HG03354 (cell line): ENCODE measurements around the gene LPP.

Experiments used
- ATAC-seq: cut with Tn5 transposase; IDR thresholded peaks from one replicate; pipeline ENCODE4 v1.9.1; 2021; ENCODE audit warnings: mild to moderate bottlenecking; ENCODE audit not compliant: unreplicated experiment, poor library complexity, severe bottlenecking

The LPP gene

DNA sequence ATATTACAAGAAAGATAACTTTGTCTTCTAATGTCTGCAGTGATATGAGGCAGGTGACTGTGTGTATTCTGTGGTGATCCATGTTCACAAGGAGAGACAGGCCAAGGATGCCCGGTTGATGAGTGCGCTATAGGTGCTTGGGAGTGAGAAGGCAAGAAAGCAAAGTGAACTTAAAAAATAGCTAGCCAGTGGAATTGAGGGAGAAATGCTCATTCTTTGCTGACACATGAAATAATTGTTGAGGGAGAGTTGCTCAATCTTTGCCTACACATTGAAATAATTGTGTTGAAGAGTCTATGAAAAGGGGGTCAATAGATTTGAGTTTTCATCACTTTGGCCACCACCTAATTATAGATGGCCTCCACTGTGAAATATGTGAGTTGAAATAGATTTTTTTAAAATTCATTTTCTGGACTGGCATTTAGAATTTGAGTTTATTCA, 156.3 kb downstream of the LPP start:
- ATAC-seq = no peak

GRCh38 chr3:188315553-188315952, 161.6 kb downstream of the LPP start:
- ATAC-seq = no peak

DNA sequence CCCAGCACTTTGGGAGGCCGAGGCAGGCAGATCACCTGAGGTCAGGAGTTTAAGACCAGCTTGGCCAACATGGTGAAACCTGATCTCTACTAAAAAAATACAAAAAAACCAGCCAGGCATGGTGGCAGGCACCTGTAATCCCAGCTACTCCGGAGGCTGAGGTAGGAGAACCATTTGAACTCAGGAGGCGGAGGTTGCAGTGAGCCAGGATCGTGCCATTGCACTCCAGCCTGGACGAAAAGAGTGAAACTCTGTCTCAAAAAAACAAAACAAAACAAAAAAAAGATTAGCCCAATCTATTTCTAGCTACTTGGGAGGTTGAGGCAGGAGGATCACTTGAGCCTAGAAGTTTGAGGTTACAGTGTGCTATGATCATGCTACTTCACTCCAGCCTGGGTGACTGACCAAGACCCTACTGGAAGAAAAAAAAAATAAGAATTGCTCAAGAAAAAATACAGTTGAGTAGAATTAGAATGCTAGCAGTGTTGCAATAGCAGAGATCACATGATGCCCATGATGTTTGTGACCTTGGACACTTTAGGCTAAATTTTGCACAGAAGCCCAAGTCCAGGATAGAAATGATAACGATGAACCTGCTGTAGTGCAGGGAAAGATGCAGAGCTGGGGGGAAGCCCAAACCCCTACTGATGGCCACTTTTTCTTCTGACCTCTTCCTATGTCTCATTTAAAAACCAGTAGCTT, 162.2 kb downstream of the LPP start:
- ATAC-seq = no peak

DNA sequence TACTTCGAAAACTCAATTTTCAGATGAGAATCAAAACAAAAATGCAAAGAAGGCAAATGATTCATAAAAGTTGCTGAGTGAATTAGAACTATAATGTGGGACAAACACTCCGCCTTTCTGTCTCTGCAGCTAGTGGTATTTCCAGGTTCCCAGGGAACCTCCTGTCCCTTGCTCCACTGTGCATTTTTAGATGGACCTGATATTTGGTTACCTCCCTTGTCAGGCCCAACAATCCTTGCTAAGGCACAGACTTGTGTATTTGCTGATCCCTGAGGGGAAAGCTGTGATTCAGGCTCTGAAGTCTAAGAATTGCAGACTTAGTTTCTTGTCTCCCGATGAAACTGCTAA, 162.7 kb downstream of the LPP start:
- ATAC-seq = no peak

- ATAC-seq = no peak
Observed at GRCh38 chr3:188319569-188319968, 165.6 kb downstream of the LPP start.

DNA sequence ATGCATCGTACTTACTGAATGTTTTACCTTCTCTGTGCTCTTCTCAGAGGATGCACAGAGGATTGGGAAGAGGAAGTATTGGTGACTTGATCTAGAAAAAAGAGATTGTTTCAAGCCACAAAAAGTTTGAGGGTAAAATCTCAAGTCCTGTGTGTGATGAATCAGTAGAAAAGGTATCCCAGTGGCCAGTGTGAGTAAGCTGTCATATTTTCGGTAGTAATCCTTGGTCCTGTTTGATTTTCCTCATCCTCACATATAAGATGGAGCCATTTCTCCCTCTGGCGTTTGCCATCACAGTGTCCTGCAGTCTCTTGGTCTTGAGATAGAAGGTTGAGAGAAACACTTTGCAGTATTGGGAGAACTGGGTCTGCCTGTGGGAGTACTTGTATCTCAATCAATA, 166.8 kb downstream of the LPP start:
- no peak for ATAC-seq

- no peak for ATAC-seq
Observed at GRCh38 chr3:188321258-188321657, 167.3 kb downstream of the LPP start.

DNA sequence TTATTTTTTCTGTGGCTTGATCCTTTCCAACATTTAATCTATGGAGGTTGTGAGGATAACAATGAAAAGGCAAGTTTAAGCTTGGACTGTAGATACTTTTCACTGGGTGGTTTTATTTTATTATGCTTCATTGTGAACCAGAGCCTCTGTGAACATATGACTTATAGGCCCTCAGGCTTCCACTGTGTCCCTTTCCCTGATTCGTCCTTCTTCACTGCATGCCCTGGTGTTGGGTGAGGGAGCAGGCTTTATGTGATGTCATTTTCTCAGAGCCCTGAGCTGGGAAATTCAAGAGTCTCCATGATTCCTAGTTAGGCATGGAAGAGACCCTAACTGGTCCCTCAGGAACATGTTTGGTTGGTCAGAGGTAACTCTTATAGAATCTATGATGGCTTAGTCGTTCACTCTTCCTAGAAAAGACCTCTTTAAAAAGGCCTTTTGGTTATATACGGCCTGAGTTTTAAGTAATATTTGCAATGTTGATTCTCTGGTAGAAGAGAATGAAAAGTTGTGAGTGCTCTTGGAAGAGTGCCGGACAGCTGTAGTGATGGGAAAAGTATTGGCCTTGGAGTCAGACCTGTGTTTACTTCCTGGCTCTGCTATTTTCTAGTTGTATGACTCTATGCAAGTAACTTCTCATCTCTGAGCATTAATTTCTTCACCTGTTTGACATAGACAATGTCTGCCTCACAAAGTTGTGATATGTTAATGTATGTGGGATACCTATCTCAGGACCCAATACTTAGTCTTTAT, 168.4 kb downstream of the LPP start:
- no peak for ATAC-seq

GRCh38 chr3:188323067-188323842, 169.3 kb downstream of the LPP start:
- ATAC-seq = no peak

DNA sequence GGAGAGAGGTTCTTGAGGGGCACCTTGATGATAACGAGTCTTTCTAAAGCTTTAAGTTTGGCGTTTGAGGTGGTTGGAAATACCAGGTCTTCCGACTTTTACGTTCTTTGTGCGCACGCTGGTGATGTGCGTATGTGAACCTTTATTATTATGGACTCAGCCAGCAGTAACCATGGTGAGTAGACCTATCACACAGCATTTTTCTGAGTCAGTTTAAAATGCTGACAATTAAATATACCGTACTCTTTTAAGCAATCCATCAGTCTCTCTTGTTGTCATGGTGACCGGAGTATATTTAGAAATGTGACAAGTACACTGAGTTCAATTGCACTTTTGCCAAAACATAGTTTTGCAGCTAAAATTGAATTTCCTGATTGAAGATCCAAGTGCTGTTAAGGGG, 172.2 kb downstream of the LPP start:
- ATAC-seq = no peak

DNA sequence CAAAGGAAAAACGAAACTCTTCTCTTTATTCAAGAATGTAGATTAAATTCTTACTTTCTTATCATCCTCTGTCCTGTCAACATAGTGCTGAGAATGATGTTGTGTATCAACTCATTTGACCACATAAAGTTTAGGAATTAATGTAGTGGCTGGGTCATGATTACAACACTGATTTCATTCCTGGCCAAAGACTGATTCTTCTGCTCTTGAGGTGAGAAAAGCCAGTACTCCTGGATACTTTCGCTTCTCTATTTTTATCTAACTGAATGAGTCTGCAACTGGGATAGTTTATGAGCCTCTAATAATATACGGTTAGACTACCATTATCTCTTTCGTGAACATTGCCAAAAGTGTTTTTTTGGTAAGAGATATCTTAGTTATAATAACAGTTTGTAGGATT, 173.0 kb downstream of the LPP start:
- ATAC-seq = no peak

DNA sequence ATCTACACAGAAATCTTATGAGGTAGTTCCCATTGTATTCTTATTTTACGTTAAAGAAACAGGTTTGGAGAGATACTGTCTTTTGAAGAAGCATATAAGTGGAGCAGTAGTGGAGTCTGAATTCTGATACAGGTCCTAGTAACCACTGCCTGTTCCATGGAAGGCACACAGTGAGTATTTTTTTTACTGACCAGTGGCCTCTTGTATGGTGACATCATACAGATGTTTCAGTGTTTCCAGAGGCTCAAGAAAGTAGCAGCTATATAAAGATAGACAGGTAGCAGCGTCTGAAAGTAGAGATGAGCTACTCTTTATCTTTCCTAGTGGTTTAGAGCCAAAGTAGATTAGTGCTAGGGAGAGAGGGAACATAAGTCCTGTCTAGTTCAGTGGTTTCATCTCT, 173.5 kb downstream of the LPP start:
- no peak for ATAC-seq

GRCh38 chr3:188330138-188330537, 176.2 kb downstream of the LPP start:
- no peak for ATAC-seq

- no peak for ATAC-seq
Observed at GRCh38 chr3:188331166-188331565, 177.2 kb downstream of the LPP start.

- no peak for ATAC-seq
Observed at GRCh38 chr3:188332085-188332484, 178.1 kb downstream of the LPP start.

DNA sequence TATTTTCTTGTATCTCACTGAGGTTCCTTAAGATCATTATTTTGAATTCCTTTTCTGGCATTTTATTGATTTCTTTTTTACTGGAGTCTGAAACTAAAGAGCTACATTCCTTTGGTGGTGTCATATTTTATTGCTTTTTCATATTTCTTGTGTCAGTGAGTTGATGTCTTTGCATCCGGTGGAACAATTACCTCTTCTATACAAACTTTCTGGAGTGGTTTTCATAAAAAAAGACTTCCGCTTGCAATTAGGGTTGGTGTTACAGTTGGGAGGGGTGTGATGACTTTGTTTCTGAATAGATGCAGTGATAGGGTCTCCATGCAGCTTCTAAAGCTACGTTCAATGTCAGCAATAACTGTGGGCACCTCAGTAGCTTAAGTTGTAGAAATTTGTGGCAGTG, 181.7 kb downstream of the LPP start:
- no peak for ATAC-seq

DNA sequence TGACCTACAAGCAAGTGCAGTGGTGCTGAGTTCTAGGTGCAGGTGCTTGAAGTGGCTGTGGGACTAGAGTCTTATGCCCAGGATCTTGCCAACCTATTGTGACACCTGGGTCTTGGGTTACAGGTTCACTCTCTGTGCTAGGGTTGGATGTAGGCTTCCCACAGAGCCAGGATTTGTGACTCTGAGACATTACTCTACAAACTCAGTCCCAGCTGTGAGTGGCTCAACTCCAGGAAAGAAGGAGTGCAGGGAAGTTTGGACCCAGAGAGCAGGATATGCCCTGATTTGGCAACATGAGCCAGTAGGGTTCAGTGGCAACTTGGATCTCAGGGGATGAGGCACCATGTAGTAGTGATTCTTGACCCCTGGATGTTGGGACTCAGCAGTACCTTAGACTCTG, 182.2 kb downstream of the LPP start:
- no peak for ATAC-seq

- no peak for ATAC-seq
Observed at GRCh38 chr3:188337232-188337631, 183.3 kb downstream of the LPP start.

GRCh38 chr3:188338086-188338485, 184.1 kb downstream of the LPP start:
- no peak for ATAC-seq

- peak; percentile 71 for ATAC-seq
Observed at GRCh38 chr3:188339410-188340295, 185.7 kb downstream of the LPP start.
